HG03095 (cell line): Measurements from ENCODE around the gene EHF.
"Not testable (repeated sequence)": the region's sequence is repeated elsewhere in the genome, so short reads cannot be mapped to it uniquely, and the experiment has no call there.

ENCODE experiments used
- ATAC-seq: cut with Tn5 transposase; IDR thresholded peaks from one replicate; pipeline ENCODE4 v1.9.1; 2021; ENCODE audit warnings: moderate library complexity; ENCODE audit not compliant: unreplicated experiment

EHF gene

GRCh38 chr11:34665077-34665835 is 44.4 kb downstream of the EHF start:
- no peak for ATAC-seq

- ATAC-seq = no peak
Measured at GRCh38 chr11:34667810-34668582, 47.1 kb downstream of the EHF start.

- no peak for ATAC-seq
Measured at GRCh38 chr11:34668583-34669053, 47.7 kb downstream of the EHF start.

- no peak for ATAC-seq
Measured at GRCh38 chr11:34669458-34669857, 48.6 kb downstream of the EHF start.

- no peak for ATAC-seq
Measured at GRCh38 chr11:34671117-34671516, 50.2 kb downstream of the EHF start.

GRCh38 chr11:34671946-34672345 is 51.1 kb downstream of the EHF start:
- no peak for ATAC-seq

- no peak for ATAC-seq
Measured at GRCh38 chr11:34674038-34674437, 53.1 kb downstream of the EHF start.

- no peak for ATAC-seq
Measured at GRCh38 chr11:34676227-34676626, 55.3 kb downstream of the EHF start.

- ATAC-seq = no peak
Measured at GRCh38 chr11:34679681-34680080, 58.8 kb downstream of the EHF start.

- ATAC-seq = no peak
Measured at GRCh38 chr11:34680206-34680605, 59.3 kb downstream of the EHF start.

- no peak for ATAC-seq
Measured at GRCh38 chr11:34680918-34681586, 60.2 kb downstream of the EHF start.

GRCh38 chr11:34682825-34683224 is 61.9 kb downstream of the EHF start:
- no peak for ATAC-seq

GRCh38 chr11:34683396-34683795 is 62.5 kb downstream of the EHF start:
- ATAC-seq = no peak

GRCh38 chr11:34685864-34686263 is 65.0 kb downstream of the EHF start:
- no peak for ATAC-seq

- ATAC-seq = not testable (repeated sequence)
Measured at GRCh38 chr11:34692299-34692698, 71.4 kb downstream of the EHF start.

- ATAC-seq = no peak
Measured at GRCh38 chr11:34696862-34697261, 76.0 kb downstream of the EHF start.

- ATAC-seq = no peak
Measured at GRCh38 chr11:34706709-34707461, 86.0 kb downstream of the EHF start.

GRCh38 chr11:34707462-34707840 is 86.6 kb downstream of the EHF start:
- no peak for ATAC-seq
